ENCODE data around the gene KCNG3.

DNA sequence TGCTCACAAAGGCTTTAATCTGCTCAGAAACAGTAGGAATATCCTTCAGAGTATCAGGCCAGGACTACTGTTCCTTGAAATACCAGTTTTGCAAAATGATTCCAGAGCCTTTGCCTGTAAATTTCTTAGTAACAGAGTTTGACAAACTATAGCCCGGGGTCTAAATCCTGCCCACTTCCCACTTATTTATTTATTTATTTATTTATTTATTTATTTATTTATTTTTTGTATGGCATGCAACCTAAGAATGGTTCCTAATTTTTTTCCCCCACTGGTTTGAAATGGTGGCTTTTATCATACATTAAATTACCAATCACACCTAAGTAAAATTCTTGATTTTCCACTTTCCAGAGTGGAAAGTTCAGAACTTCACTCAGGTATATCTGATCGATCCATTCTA lies 45.6 kb downstream of the KCNG3 start:
- TF ChIP-seq, protein P1, sequence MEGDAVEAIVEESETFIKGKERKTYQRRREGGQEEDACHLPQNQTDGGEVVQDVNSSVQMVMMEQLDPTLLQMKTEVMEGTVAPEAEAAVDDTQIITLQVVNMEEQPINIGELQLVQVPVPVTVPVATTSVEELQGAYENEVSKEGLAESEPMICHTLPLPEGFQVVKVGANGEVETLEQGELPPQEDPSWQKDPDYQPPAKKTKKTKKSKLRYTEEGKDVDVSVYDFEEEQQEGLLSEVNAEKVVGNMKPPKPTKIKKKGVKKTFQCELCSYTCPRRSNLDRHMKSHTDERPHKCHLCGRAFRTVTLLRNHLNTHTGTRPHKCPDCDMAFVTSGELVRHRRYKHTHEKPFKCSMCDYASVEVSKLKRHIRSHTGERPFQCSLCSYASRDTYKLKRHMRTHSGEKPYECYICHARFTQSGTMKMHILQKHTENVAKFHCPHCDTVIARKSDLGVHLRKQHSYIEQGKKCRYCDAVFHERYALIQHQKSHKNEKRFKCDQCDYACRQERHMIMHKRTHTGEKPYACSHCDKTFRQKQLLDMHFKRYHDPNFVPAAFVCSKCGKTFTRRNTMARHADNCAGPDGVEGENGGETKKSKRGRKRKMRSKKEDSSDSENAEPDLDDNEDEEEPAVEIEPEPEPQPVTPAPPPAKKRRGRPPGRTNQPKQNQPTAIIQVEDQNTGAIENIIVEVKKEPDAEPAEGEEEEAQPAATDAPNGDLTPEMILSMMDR (IDR thresholded peaks at IDR 0.05), result no peak
- TF ChIP-seq POLR2A (IDR thresholded peaks at IDR 0.05) (no peak), EP300 (IDR thresholded peaks at IDR 0.05) (no peak)
